OCI-LY3 (cell line): ENCODE data around the gene DEPDC1B.
"Not testable (repeated sequence)": the region's sequence is repeated elsewhere in the genome, so short reads cannot be mapped to it uniquely, and the experiment has no call there.

ENCODE experiments used
- H2AFZ ChIP-seq: fragments of 200-600, 300-600 bp; shearing (Covaris generic); 2 replicates; pipeline ENCODE4 v1.6.0; 2014; ENCODE audit warnings: antibody characterized with exemption, low read depth, low read length
- H3K27ac ChIP-seq: fragments of 200-600, 300-600 bp; sonication (generic); 2 replicates; pipeline ENCODE4 v1.5.1; 2014; ENCODE audit warnings: mild to moderate bottlenecking, low read length, moderate library complexity, mixed read lengths
- H3K27me3 ChIP-seq: fragments of 200-600, 300-600 bp; sonication (generic); 2 replicates; pipeline ENCODE4 v1.6.1; 2014; ENCODE audit warnings: low read depth, low read length, mixed read lengths
- H3K36me3 ChIP-seq: fragments of 200-600, 300-600 bp; sonication (generic); replicated peaks from 2 replicates; pipeline ENCODE3; 2014; ENCODE audit warnings: low read depth, low read length, mixed read lengths
- H3K4me1 ChIP-seq: fragments of 300-600, 200-600 bp; sonication (generic); 2 replicates; pipeline ENCODE4 v1.6.1; 2014; ENCODE audit warnings: low read length, mixed read lengths
- H3K4me2 ChIP-seq: fragments of 200-600, 300-600 bp; sonication (generic); 2 replicates; pipeline ENCODE4 v1.6.1; 2014; ENCODE audit warnings: low read length, mixed read lengths
- H3K4me3 ChIP-seq: fragments of 300-600, 200-600 bp; sonication (generic); 2 replicates; pipeline ENCODE4 v1.5.1; 2014; ENCODE audit warnings: antibody characterized with exemption, mild to moderate bottlenecking, low read length, moderate library complexity
- H3K79me2 ChIP-seq: fragments of 300-600, 200-600 bp; shearing (Covaris generic); 2 replicates; pipeline ENCODE4 v1.6.1; 2014; ENCODE audit warnings: mild to moderate bottlenecking, low read length, mixed read lengths
- H3K9ac ChIP-seq: fragments of 300-600, 200-600 bp; shearing (Covaris generic); 2 replicates; pipeline ENCODE4 v1.6.0; 2014; ENCODE audit warnings: mild to moderate bottlenecking, low read length, moderate library complexity
- H3K9me3 ChIP-seq: fragments of 200-600, 300-600 bp; shearing (Covaris generic); 2 replicates; pipeline ENCODE4 v1.6.1; 2014; ENCODE audit warnings: low read length, mixed read lengths; ENCODE audit not compliant: insufficient read depth
- H4K20me1 ChIP-seq: fragments of 200-600, 300-600 bp; sonication (generic); 2 replicates; pipeline ENCODE4 v1.6.1; 2016; ENCODE audit warnings: low read length, mixed read lengths; ENCODE audit not compliant: insufficient read depth
- CTCF ChIP-seq: fragments of 200-600, 300-600 bp; sonication (generic); IDR thresholded peaks from 2 replicates; pipeline ENCODE4 v1.5.1; 2014; ENCODE audit warnings: antibody characterized with exemption, low read length, low read depth
- EZH2phosphoT487 ChIP-seq: fragments of 200-600 bp; shearing (Covaris generic); IDR thresholded peaks from 2 replicates; pipeline ENCODE4 v1.6.1; 2018; ENCODE audit warnings: antibody characterized with exemption, mixed run types, low read depth

The DEPDC1B gene

DNA sequence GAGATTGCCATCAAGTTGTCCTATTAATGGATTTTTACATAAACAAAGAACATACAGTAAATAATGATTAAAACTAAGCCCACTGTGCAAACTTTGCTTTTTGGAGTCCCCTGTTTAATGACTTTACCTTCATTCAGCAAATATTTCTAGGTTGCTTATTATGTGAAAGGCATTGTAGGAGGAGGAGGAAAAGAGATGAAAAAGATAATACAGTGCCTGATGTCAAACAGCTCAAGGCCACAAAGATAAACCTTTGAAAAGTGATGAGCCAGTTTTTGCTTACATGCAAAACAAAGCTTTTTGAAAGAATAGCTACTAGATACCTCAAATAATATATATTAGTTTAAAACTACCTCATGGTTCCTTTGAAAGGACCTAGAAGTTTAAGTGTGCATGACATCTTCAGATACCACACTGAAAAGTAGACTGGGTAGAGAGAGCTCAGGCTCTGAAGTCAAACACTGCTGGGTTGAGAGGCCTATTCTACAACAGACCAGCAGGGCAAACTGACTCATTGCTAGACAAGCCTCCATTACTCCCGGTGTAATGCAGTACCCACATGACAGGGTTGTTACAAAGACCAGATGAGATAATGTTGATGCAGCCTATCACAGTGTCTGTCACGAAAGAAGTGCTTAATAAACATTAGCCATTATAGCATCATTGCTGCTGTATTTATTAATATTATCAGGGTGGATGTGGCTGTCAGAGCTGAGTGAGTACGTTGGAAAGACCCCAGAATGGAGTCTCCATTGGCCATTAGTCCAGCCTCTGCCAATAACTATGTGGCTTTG, 11.8 kb downstream of the DEPDC1B start:
- Histone ChIP-seq H3K9me3 (no peaks in the 10 kb centered on the region), H2AFZ (no peak overlapping the region), H3K4me1 (no peaks in the 10 kb centered on the region), H3K4me3 (no peak overlapping the region), H3K27me3 (no peaks in the 10 kb centered on the region), H3K9ac (no peak overlapping the region), H3K27ac (no peak overlapping the region), H3K4me2 (no peak overlapping the region), H3K36me3 (peaks cover 3% of the 10 kb centered on the region), H3K79me2 (peaks cover 53% of the 10 kb centered on the region), H4K20me1 (peaks cover 6% of the 10 kb centered on the region; the same call in 1 of the 2 replicates)
- TF ChIP-seq EZH2phosphoT487 = no peak

- no peak overlapping the region for H3K4me2 ChIP-seq
- H3K4me1 ChIP-seq = no peaks in the 10 kb centered on the region
- TF ChIP-seq EZH2phosphoT487 = no peak
- TF ChIP-seq CTCF = no peak
- H3K9ac ChIP-seq = no peak overlapping the region
- H4K20me1 ChIP-seq = peaks cover 6% of the 10 kb centered on the region; the same call in 1 of the 2 replicates
- no peaks in the 10 kb centered on the region for H3K27me3 ChIP-seq
- H3K9me3 ChIP-seq = no peaks in the 10 kb centered on the region
- no peak overlapping the region for H2AFZ ChIP-seq
- peaks cover 3% of the 10 kb centered on the region for H3K36me3 ChIP-seq
- H3K4me3 ChIP-seq = no peak overlapping the region
- no peak overlapping the region for H3K27ac ChIP-seq
- peaks cover 42% of the 10 kb centered on the region for H3K79me2 ChIP-seq
These were observed 13.8 kb downstream of the DEPDC1B start for GRCh38 chr5:60686157-60686556.

DNA sequence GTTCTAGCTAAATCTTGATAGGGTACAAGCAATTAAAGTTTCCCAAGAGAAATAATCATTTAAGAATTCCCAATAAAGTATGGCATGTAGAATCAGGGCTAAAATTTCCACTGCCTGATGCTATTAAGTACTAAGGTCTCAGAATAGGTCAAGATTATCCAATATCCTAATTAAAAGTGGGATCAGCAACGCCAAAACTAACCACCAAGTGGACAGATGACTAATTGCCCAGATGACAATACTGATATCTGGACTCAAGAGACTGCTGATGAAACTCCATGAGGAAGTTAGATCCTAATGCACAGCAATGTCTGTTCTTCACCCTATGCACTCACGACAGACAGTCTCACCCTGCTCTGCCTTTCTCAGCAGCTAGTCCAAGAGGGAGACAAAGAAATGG, 14.3 kb downstream of the DEPDC1B start:
- Histone ChIP-seq H3K36me3 (peaks cover 3% of the 10 kb centered on the region), H3K4me1 (no peaks in the 10 kb centered on the region), H4K20me1 (peaks cover 6% of the 10 kb centered on the region; the same call in 1 of the 2 replicates), H3K9ac (no peak overlapping the region), H3K79me2 (peaks cover 42% of the 10 kb centered on the region), H3K27me3 (no peaks in the 10 kb centered on the region), H3K4me2 (no peak overlapping the region), H3K4me3 (no peak overlapping the region), H3K27ac (no peak overlapping the region), H3K9me3 (no peaks in the 10 kb centered on the region), H2AFZ (no peak overlapping the region)
- TF ChIP-seq EZH2phosphoT487 = no peak
- no peak for TF ChIP-seq CTCF

GRCh38 chr5:60685028-60685427, 14.9 kb downstream of the DEPDC1B start:
- Histone ChIP-seq H3K9me3 (no peaks in the 10 kb centered on the region), H3K36me3 (peaks cover 3% of the 10 kb centered on the region), H4K20me1 (peaks cover 6% of the 10 kb centered on the region; the same call in 1 of the 2 replicates), H3K4me2 (no peak overlapping the region), H3K4me1 (no peaks in the 10 kb centered on the region), H3K79me2 (peaks cover 37% of the 10 kb centered on the region), H3K4me3 (no peak overlapping the region), H3K27ac (no peak overlapping the region), H3K9ac (no peak overlapping the region), H3K27me3 (no peaks in the 10 kb centered on the region), H2AFZ (no peak overlapping the region)
- no peak for TF ChIP-seq CTCF
- no peak for TF ChIP-seq EZH2phosphoT487

DNA sequence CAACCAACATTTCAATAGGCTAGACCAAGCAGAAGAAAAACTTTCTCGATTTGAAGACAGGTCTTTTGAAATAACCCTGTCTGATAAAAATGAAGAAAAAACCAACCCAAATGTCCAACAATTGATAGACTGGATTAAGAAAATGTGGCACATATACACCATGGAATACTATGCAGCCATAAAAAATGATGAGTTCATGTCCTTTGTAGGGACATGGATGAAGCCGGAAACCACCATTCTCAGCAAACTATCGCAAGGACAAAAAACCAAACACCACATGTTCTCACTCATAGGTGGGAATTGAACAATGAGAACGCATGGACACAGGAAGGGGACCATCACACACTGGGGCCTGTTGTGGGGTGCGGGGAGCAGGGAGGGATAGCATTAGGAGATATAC, 18.0 kb downstream of the DEPDC1B start:
- H3K4me2 ChIP-seq, H3K27ac ChIP-seq, H3K9me3 ChIP-seq, H3K27me3 ChIP-seq, H2AFZ ChIP-seq, H3K9ac ChIP-seq, H3K4me3 ChIP-seq, H4K20me1 ChIP-seq, H3K4me1 ChIP-seq, H3K36me3 ChIP-seq: not testable (repeated sequence)
- H3K79me2 ChIP-seq = peaks cover 22% of the 10 kb centered on the region
